MCF 10A (cell line): ENCODE data around the gene BTBD6. TPM values are rescaled to one million over a fixed set of nuclear protein-coding genes. Genes with fewer than 3 reads are reported as not detected.

Experiments used
- BruUV-seq: library from RNA; stranded (reverse); fragments of 400-500 nt; replicated peaks from 2 replicates; lab custom pipeline; 2021; lab: Mats Ljungman, UMichigan
- CTCF ChIA-PET: fragments of 300-600 bp; sonication (Branson Sonifier 250); formaldehyde crosslinking; extraction: SDS; loops from one replicate; lab custom pipeline; 2021; ENCODE audit warnings: antibody characterized with exemption, inconsistent platforms; lab: Yijun Ruan, JAX
- POLR2A ChIA-PET: fragments of 300-600, 350-650 bp; sonication (Branson Sonifier 250); formaldehyde crosslinking; extraction: SDS; loops from one replicate; lab custom pipeline; 2020; ENCODE audit warnings: antibody characterized with exemption, inconsistent platforms; lab: Yijun Ruan, JAX
- DNase-seq: peaks from one replicate; pipeline ENCODE4 v3.0.0-alpha.2; 2018; ENCODE audit not compliant: unreplicated experiment
- H3K27ac Mint-ChIP-seq: one replicate; pipeline ENCODE4 v1.8.0; 2022; ENCODE audit warnings: mild to moderate bottlenecking, low read depth, mixed read lengths; ENCODE audit not compliant: unreplicated experiment
- H3K27me3 Mint-ChIP-seq: one replicate; pipeline ENCODE4 v1.8.0; 2022; ENCODE audit warnings: mixed read lengths; ENCODE audit not compliant: insufficient read depth, unreplicated experiment
- H3K36me3 Mint-ChIP-seq: one replicate; pipeline ENCODE4 v1.8.0; 2022; ENCODE audit warnings: mild to moderate bottlenecking, moderate library complexity, mixed read lengths; ENCODE audit not compliant: insufficient read depth, unreplicated experiment
- H3K4me1 Mint-ChIP-seq: one replicate; pipeline ENCODE4 v1.8.0; 2022; ENCODE audit warnings: mixed read lengths; ENCODE audit not compliant: insufficient read depth, unreplicated experiment
- H3K4me3 Mint-ChIP-seq: one replicate; pipeline ENCODE4 v1.8.0; 2022; ENCODE audit warnings: mild to moderate bottlenecking, moderate library complexity, mixed read lengths; ENCODE audit not compliant: unreplicated experiment
- H3K9me3 Mint-ChIP-seq: one replicate; pipeline ENCODE4 v1.8.0; 2022; ENCODE audit warnings: mixed read lengths; ENCODE audit not compliant: unreplicated experiment
- CTCF ChIP-seq: fragments of 200-600 bp; IDR thresholded peaks from one replicate; pipeline ENCODE4 v1.8.0; 2022; ENCODE audit warnings: antibody characterized with exemption, mild to moderate bottlenecking; ENCODE audit not compliant: unreplicated experiment
- intact Hi-C: fragments of 100-400 bp; cut with micrococcal nuclease; formaldehyde crosslinking; loops from 2 replicates; pipeline ENCODE4 v1.14.1; 2022
- total RNA-seq: library from RNA; stranded (reverse); gene quantifications from 2 replicates; pipeline ENCODE4 v1.2.3, GENCODE V29; 2022

BTBD6 gene
- total RNA-seq, 1 experiment from 2014 or later: 24.5 TPM

- Mint-ChIP-seq H3K36me3 (peaks cover 69% of the 10 kb centered on the region), H3K27ac (no peak overlapping the region), H3K9me3 (no peaks in the 10 kb centered on the region), H3K27me3 (no peaks in the 10 kb centered on the region), H3K4me3 (no peak overlapping the region), H3K4me1 (no peaks in the 10 kb centered on the region)
- ChIA-PET CTCF (interaction anchor here (0.5 kb wide), 1 partner anchor 239 kb away, joined by 3 read pairs; no protein-coding TSS in a partner anchor), POLR2A (no interaction called here)
- TF ChIP-seq CTCF: no peak
- DNase-seq: no peak
- intact Hi-C loops: no loop called here
- BruUV-seq: no TSS peak
Observed at GRCh38 chr14:105218611-105219010, 29.7 kb upstream of the BTBD6 start.

- H3K4me3 Mint-ChIP-seq: no peak overlapping the region
Observed at GRCh38 chr14:105219043-105219612, 29.2 kb upstream of the BTBD6 start.

GRCh38 chr14:105219753-105220152 is 28.6 kb upstream of the BTBD6 start:
- no peak for TF ChIP-seq CTCF
- no peak for DNase-seq
- Mint-ChIP-seq H3K9me3 (no peaks in the 10 kb centered on the region), H3K27me3 (no peaks in the 10 kb centered on the region), H3K4me3 (no peak overlapping the region), H3K36me3 (peaks cover 71% of the 10 kb centered on the region), H3K27ac (no peak overlapping the region), H3K4me1 (no peaks in the 10 kb centered on the region)
- BruUV-seq: no TSS peak
- POLR2A ChIA-PET: interaction anchor here (0.6 kb wide), 1 partner anchor 178 kb away, joined by 3 read pairs; no protein-coding TSS in a partner anchor
- intact Hi-C loops: no loop called here
- CTCF ChIA-PET: no interaction called here

More at GRCh38 chr14:105219043-105219612, 29.2 kb upstream of the BTBD6 start:
- Mint-ChIP-seq H3K27me3 (no peaks in the 10 kb centered on the region), H3K9me3 (no peaks in the 10 kb centered on the region), H3K4me1 (no peaks in the 10 kb centered on the region), H3K27ac (no peak overlapping the region), H3K36me3 (peaks cover 71% of the 10 kb centered on the region)
- BruUV-seq: no TSS peak
- no peak for TF ChIP-seq CTCF
- POLR2A ChIA-PET: no interaction called here
- intact Hi-C loops: no loop called here
- CTCF ChIA-PET: interaction anchor here (0.5 kb wide), 1 partner anchor 240 kb away, joined by 3 read pairs; no protein-coding TSS in a partner anchor
- DNase-seq: no peak

- POLR2A ChIA-PET: no interaction called here
- DNase-seq: no peak
- H3K27ac Mint-ChIP-seq: no peak overlapping the region
- TF ChIP-seq CTCF: no peak
- no peaks in the 10 kb centered on the region for H3K27me3 Mint-ChIP-seq
- no peaks in the 10 kb centered on the region for H3K9me3 Mint-ChIP-seq
- no TSS peak for BruUV-seq
- H3K36me3 Mint-ChIP-seq: peaks cover 70% of the 10 kb centered on the region
- H3K4me3 Mint-ChIP-seq: no peak overlapping the region
- CTCF ChIA-PET: no interaction called here
- intact Hi-C loops: no loop called here
- H3K4me1 Mint-ChIP-seq: no peaks in the 10 kb centered on the region
Observed at GRCh38 chr14:105220699-105221597, 27.4 kb upstream of the BTBD6 start.
